ENCODE data around the gene FLNB.
A peak's percentile ranks its signal among the peaks of the same experiment; 100 is the strongest.

FLNB gene

GRCh38 chr3:58205981-58206380 is 197.8 kb downstream of the FLNB start:
- DNase-seq (ENCODE audit: low read depth): no peak

- DNase-seq (ENCODE audit: low read depth): no peak
Measured at GRCh38 chr3:58206406-58207011, 198.3 kb downstream of the FLNB start.

- DNase-seq (ENCODE audit: low read depth): no peak
Measured at GRCh38 chr3:58207954-58208353, 199.7 kb downstream of the FLNB start.

GRCh38 chr3:58209933-58210332 is 201.7 kb downstream of the FLNB start:
- DNase-seq (ENCODE audit: low read depth): no peak

GRCh38 chr3:58210761-58211460 is 202.7 kb downstream of the FLNB start, which contains the start of gene DNASE1L3:
Gene DNASE1L3, minus strand, starts transcription at chr3:58210972. Its CDS starts 66 bp downstream, at chr3:58210906.
- no peak for DNase-seq (ENCODE audit: low read depth)

- no peak for DNase-seq (ENCODE audit: low read depth)
Measured at GRCh38 chr3:58214484-58215316, 206.5 kb downstream of the FLNB start.

GRCh38 chr3:58215317-58216025 is 207.2 kb downstream of the FLNB start:
- no peak for DNase-seq (ENCODE audit: low read depth)

GRCh38 chr3:58216496-58217195 is 208.4 kb downstream of the FLNB start:
- no peak for DNase-seq (ENCODE audit: low read depth)

GRCh38 chr3:58217209-58217811 is 209.1 kb downstream of the FLNB start:
- peak; percentile 19 for DNase-seq (ENCODE audit: low read depth)

- DNase-seq (ENCODE audit: low read depth): no peak
Measured at GRCh38 chr3:58218904-58219303, 210.7 kb downstream of the FLNB start.
